GM12874 (cell line): ENCODE data around the gene MYL2.

Experiments used
- CTCF ChIP-seq: IDR thresholded peaks from 2 replicates; pipeline ENCODE4 v1.5.1; 2011; ENCODE audit warnings: low read depth, mild to moderate bottlenecking, control low read depth, low read length, moderate library complexity; ENCODE audit not compliant: insufficient read depth

The MYL2 gene

GRCh38 chr12:110934093-110934852, 13.9 kb upstream of the MYL2 start:
- no peak for TF ChIP-seq CTCF

- no peak for TF ChIP-seq CTCF
Observed at GRCh38 chr12:110933326-110933974, 13.1 kb upstream of the MYL2 start.

GRCh38 chr12:110932046-110932445, 11.7 kb upstream of the MYL2 start:
- TF ChIP-seq CTCF, result peak; percentile 21; the same call in 1 of the 2 replicates

- TF ChIP-seq CTCF, result no peak
Observed at GRCh38 chr12:110931315-110931728, 10.9 kb upstream of the MYL2 start.

GRCh38 chr12:110930348-110931314, 10.3 kb upstream of the MYL2 start:
- no peak for TF ChIP-seq CTCF

- no peak for TF ChIP-seq CTCF
Observed at GRCh38 chr12:110929818-110930217, 9.4 kb upstream of the MYL2 start.

GRCh38 chr12:110928700-110929099, 8.3 kb upstream of the MYL2 start:
- no peak for TF ChIP-seq CTCF
